Breast epithelium (tissue), 3 donors: ENCODE results near the gene PCSK2.
A peak's percentile ranks its signal among the peaks of the same experiment; 100 is the strongest.

Experiments
- POLR2A ChIP-seq: fragments of 450-650 bp; IDR thresholded peaks from one replicate; pipeline ENCODE4 v1.6.1; 2016; ENCODE audit warnings: antibody characterized with exemption, mild to moderate bottlenecking, moderate library complexity
- TF ChIP-seq, protein P1 (sequence below), 3 donors: fragments of 450-650 bp; IDR thresholded peaks; one replicate each; pipeline ENCODE4 v1.5.1; 2016 to 2017; ENCODE audit warnings: antibody characterized with exemption in 3 of 3, mild to moderate bottlenecking in 3 of 3, moderate library complexity in 3 of 3

DNA sequence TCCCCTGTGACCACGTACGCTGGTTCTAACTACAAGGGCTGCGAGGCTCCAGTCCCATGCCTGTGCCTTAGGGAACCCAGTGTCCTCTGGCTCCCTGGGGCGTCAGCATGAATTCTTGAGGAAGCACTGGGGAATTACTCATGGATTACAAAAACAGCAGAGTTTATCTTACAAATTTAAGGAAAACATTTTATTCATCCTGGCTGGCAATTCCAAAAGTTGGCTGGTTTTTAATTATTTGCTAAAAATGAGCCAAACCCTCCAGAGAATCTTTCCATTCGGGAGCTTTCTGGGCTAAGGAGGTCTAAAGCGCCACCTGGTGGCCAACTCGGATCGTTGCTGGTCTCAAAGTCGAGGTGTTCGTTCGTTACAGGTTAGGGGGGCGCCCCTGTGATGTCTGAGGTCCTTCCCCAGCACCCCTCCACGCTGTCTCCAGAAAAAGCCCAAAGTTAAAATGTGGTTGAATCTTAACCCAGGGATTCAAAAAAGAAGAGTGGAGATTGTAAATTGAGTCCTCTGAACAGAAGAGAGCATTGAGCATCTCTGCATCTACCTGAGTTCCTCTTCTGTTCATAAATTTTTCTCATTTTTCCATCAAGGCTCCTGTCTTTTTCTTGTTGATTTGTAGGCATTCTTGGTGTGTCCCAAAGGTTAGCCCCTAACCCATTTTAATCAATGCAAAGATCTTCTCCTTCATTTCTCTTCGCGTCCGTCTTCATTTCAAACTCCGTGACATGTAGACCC is 205.0 kb downstream of the PCSK2 start:
- no peak for TF ChIP-seq POLR2A
- TF ChIP-seq, protein P1, sequence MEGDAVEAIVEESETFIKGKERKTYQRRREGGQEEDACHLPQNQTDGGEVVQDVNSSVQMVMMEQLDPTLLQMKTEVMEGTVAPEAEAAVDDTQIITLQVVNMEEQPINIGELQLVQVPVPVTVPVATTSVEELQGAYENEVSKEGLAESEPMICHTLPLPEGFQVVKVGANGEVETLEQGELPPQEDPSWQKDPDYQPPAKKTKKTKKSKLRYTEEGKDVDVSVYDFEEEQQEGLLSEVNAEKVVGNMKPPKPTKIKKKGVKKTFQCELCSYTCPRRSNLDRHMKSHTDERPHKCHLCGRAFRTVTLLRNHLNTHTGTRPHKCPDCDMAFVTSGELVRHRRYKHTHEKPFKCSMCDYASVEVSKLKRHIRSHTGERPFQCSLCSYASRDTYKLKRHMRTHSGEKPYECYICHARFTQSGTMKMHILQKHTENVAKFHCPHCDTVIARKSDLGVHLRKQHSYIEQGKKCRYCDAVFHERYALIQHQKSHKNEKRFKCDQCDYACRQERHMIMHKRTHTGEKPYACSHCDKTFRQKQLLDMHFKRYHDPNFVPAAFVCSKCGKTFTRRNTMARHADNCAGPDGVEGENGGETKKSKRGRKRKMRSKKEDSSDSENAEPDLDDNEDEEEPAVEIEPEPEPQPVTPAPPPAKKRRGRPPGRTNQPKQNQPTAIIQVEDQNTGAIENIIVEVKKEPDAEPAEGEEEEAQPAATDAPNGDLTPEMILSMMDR (IDR thresholded peaks at IDR 0.05): peak; percentile 25 to 81 (median 65)
